Endothelial cell (in vitro differentiated cells): ENCODE data around the gene CDH22. TPM values are rescaled to one million over a fixed set of nuclear protein-coding genes. Genes with fewer than 3 reads are reported as not detected.

Source experiments
- DNase-seq: peaks from one replicate; pipeline ENCODE4 v3.0.0; 2021; ENCODE audit warnings: low spot score
- H3K27ac Mint-ChIP-seq: one replicate; pipeline ENCODE4 v1.8.0; 2021; ENCODE audit warnings: mixed read lengths, inconsistent platforms; ENCODE audit not compliant: unreplicated experiment
- H3K27me3 Mint-ChIP-seq: one replicate; pipeline ENCODE4 v1.8.0; 2021; ENCODE audit warnings: mild to moderate bottlenecking, moderate library complexity, mixed read lengths, inconsistent platforms; ENCODE audit not compliant: unreplicated experiment
- H3K36me3 Mint-ChIP-seq: one replicate; pipeline ENCODE4 v1.8.0; 2021; ENCODE audit warnings: mild to moderate bottlenecking, low read depth, mixed read lengths, inconsistent platforms; ENCODE audit not compliant: unreplicated experiment
- H3K4me1 Mint-ChIP-seq: one replicate; pipeline ENCODE4 v1.8.0; 2021; ENCODE audit warnings: mild to moderate bottlenecking, mixed read lengths, inconsistent platforms; ENCODE audit not compliant: unreplicated experiment
- H3K4me3 Mint-ChIP-seq: one replicate; pipeline ENCODE4 v1.8.0; 2021; ENCODE audit warnings: mild to moderate bottlenecking, mixed read lengths, inconsistent platforms; ENCODE audit not compliant: unreplicated experiment
- H3K9me3 Mint-ChIP-seq: one replicate; pipeline ENCODE4 v1.8.0; 2021; ENCODE audit warnings: mixed read lengths, inconsistent platforms; ENCODE audit not compliant: unreplicated experiment
- total RNA-seq: library from RNA; stranded (reverse); fragmentation: NEBNext Ultra II Directional; extraction: Animal tissue kit (Norgen Biotek cat#: 25700); gene quantifications from one replicate; pipeline ENCODE4 v1.2.1, GENCODE V29; 2021; ENCODE audit not compliant: unreplicated experiment
- TF ChIP-seq, protein P1 (sequence below): fragments of 200-600 bp; sonication (generic); IDR thresholded peaks from one replicate; pipeline ENCODE4 v1.5.0; 2021; ENCODE audit warnings: antibody characterized with exemption; ENCODE audit not compliant: unreplicated experiment

Gene CDH22
- total RNA-seq, 1 donor from 2014 or later, result 1.3 TPM

DNA sequence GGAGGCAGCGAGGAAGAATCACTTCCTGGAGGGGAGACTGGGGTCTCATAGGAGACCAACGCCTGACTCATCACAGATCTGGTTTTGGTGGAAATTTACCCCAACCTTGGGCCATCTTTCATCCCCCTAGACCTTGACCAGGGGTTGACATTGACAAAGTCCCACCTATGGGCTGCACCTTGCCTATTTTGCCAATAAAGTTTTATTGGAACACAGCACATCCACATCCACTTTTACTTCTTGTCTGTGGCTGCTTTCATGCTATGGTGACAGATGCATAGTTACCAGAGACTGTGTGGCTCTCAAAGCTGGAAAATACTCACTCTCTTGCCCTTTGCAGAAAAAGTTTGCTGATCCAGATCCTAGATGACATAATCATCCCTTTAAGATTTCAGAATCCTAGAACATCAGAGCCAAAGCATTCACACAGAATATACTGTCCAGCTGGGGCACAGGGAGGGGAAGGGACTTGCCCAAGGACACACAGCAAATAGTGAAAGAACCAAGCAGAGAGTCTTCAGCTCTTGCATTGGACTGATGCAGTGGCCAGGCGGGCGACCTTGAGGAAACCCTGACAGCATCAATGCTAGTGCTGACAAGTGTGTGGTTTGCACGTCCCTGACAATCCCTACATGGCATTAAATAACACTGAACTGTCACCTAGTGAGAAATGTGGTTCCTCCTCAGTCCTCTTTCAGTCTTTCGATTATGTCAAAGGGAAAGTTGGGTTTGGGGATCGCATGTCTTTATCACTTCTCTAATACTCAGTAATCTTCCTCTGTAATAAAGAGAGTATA, 149.0 kb downstream of the CDH22 start:
- Mint-ChIP-seq H3K27me3 (peaks cover 5% of the 10 kb centered on the region), H3K36me3 (no peaks in the 10 kb centered on the region), H3K27ac (no peak overlapping the region), H3K4me1 (peaks cover 17% of the 10 kb centered on the region), H3K9me3 (no peaks in the 10 kb centered on the region), H3K4me3 (no peak overlapping the region)
- TF ChIP-seq, protein P1, sequence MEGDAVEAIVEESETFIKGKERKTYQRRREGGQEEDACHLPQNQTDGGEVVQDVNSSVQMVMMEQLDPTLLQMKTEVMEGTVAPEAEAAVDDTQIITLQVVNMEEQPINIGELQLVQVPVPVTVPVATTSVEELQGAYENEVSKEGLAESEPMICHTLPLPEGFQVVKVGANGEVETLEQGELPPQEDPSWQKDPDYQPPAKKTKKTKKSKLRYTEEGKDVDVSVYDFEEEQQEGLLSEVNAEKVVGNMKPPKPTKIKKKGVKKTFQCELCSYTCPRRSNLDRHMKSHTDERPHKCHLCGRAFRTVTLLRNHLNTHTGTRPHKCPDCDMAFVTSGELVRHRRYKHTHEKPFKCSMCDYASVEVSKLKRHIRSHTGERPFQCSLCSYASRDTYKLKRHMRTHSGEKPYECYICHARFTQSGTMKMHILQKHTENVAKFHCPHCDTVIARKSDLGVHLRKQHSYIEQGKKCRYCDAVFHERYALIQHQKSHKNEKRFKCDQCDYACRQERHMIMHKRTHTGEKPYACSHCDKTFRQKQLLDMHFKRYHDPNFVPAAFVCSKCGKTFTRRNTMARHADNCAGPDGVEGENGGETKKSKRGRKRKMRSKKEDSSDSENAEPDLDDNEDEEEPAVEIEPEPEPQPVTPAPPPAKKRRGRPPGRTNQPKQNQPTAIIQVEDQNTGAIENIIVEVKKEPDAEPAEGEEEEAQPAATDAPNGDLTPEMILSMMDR, result no peak
- DNase-seq, result no peak

DNA sequence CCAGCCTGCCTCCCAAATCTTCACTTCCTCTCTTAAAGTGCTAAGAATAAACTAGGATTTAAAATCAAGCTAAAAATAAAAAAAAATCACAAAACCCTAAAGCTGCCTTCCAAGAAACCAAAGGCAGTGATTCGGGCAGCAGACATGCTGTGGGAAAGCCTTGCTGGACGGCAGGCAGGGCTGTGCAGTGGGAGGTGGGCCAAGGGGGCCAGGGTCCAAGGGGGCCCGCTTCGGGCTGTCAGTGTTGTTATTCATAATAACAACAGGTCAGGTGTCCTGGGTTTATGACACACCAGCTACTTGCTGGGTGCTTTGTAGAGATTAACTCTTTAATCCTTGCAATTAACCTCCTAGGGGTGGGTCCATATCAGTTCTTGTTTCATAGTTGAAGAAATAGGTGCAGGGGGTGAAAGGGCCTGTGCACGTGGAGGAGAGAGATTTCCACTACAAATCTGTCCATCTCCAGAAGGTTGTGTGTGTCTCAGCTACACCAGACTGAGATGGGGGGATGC, 149.8 kb downstream of the CDH22 start:
- H3K27ac Mint-ChIP-seq, result no peak overlapping the region

DNA sequence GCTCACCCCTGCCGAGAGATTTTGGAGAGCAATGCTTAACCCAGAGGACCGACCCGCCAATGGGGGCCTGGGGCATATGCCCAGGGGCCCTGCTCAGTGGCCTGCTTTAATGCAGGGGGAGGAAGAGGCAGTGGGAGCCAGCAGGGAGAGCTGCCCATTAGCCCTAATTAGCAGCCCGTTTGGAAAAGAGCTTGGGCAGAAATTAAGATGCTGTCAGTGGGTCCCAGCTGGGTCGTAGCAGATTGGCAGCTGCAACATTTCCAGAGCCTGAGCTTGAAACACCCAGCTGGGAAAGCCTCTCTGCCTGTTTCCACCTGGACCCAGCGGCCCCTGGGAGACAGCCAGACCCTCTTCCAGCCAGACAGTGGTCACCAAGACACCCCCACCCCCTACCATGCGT, 150.7 kb downstream of the CDH22 start:
- Mint-ChIP-seq H3K4me1 (peaks cover 17% of the 10 kb centered on the region), H3K36me3 (no peaks in the 10 kb centered on the region), H3K27ac (no peak overlapping the region), H3K4me3 (no peak overlapping the region), H3K9me3 (no peaks in the 10 kb centered on the region), H3K27me3 (peaks cover 5% of the 10 kb centered on the region)
- DNase-seq, result no peak
- TF ChIP-seq, protein P1, result no peak

More for the DNA sequence above, 149.8 kb downstream of the CDH22 start:
- Mint-ChIP-seq H3K36me3 (no peaks in the 10 kb centered on the region), H3K4me3 (no peak overlapping the region), H3K27me3 (peaks cover 5% of the 10 kb centered on the region), H3K4me1 (peaks cover 17% of the 10 kb centered on the region), H3K9me3 (no peaks in the 10 kb centered on the region)
- TF ChIP-seq, protein P1, result no peak
- no peak for DNase-seq

DNA sequence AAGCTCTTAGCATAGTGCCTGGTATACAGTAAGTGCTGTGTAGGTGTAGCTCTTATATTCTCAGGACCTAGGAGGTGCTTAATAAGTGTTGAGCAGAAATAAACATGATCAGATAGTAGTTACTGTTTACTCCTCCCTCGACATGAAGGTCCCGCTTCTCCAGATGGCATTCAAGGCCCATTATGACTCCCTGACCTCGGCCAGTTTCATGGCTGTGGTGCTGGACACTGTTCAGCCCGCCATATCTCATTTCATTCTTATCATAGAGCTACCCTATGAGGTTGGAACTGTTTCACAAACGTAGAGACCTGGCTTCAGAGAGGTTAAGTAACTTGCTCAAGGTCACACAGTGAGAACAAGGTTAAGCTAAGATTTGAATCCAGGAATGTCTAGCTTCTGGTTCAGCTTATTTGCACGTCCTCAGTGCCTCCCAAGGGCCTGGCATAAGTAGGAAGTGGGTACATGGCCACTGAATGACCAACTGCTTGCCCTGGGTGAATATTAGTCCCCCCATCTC, 151.2 kb downstream of the CDH22 start:
- H3K27ac Mint-ChIP-seq, result no peak overlapping the region
- no peaks in the 10 kb centered on the region for H3K36me3 Mint-ChIP-seq
- DNase-seq, result no peak
- no peak overlapping the region for H3K4me3 Mint-ChIP-seq
- TF ChIP-seq, protein P1, result no peak
- H3K27me3 Mint-ChIP-seq, result peaks cover 5% of the 10 kb centered on the region
- no peaks in the 10 kb centered on the region for H3K9me3 Mint-ChIP-seq
- peaks cover 17% of the 10 kb centered on the region for H3K4me1 Mint-ChIP-seq

DNA sequence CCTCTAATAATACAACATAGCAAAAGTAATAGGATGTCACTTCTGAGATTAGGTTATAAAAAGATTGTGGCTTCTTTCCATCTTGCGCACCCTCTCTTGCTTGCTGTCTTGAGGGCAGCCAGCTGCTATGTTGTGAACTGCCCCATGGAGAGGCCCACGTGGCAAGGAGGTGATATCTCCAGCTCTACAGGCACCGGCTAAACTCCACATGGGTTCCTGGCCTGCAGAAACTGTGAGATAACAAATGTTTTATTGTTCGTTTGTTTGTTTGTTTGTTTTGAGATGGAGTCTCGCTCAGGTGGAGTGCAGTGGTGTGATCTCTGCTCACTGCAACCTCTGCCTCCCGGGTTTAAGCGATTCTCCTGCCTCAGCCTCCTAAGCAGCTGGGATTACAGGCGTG, 152.2 kb downstream of the CDH22 start:
- peaks cover 5% of the 10 kb centered on the region for H3K27me3 Mint-ChIP-seq

More for the DNA sequence above, 152.2 kb downstream of the CDH22 start:
- no peak overlapping the region for H3K27ac Mint-ChIP-seq
- H3K9me3 Mint-ChIP-seq, result no peaks in the 10 kb centered on the region
- no peak overlapping the region for H3K4me3 Mint-ChIP-seq
- H3K4me1 Mint-ChIP-seq, result peaks cover 17% of the 10 kb centered on the region
- TF ChIP-seq, protein P1, result no peak
- no peaks in the 10 kb centered on the region for H3K36me3 Mint-ChIP-seq
- no peak for DNase-seq
